K562 (cell line): ENCODE measurements around the gene TPGS1. TPM values are rescaled to one million over a fixed set of nuclear protein-coding genes. Genes with fewer than 3 reads are reported as not detected.
A peak's percentile ranks its signal among the peaks of the same experiment; 100 is the strongest.

Source experiments
- ATAC-seq: fragments of 200-7000 bp; cut with Tn5 transposase; 3 replicates; pipeline ENCODE4 v1.9.1; 2020; ENCODE audit warnings: moderate library complexity
- BruUV-seq: library from RNA; stranded (reverse); fragments of 400-500 nt; replicated peaks from 2 replicates; lab custom pipeline; 2021; lab: Mats Ljungman, UMichigan
- CTCF ChIA-PET: fragments of 300-600 bp; formaldehyde crosslinking; extraction: SDS; loops from one replicate; lab custom pipeline; 2021; ENCODE audit warnings: low intra/inter-chr PET ratio; lab: Yijun Ruan, JAX
- POLR2A ChIA-PET: fragments of 300-600, 350-650 bp; sonication (Branson Sonifier 250); formaldehyde crosslinking; extraction: SDS; loops from one replicate; lab custom pipeline; 2021; ENCODE audit warnings: antibody characterized with exemption, inconsistent platforms; lab: Yijun Ruan, JAX
- DNase-seq, 4 experiments: peaks; one replicate each; pipeline versions ENCODE4 v3.0.0 to v3.0.0-alpha.2; 2011 to 2018; ENCODE audit warnings: low spot score in 3 of 4, mixed read lengths in 3 of 4; ENCODE audit errors: extremely low read depth in 1 of 4
- FAIRE-seq: peaks from 2 replicates; lab custom pipeline; 2011; peaks lifted over from hg19 to GRCh38; lab: Jason Lieb, UNC
- H2AFZ ChIP-seq: 2 replicates; pipeline ENCODE4 v1.6.0; 2011; ENCODE audit warnings: low read depth, low read length, control low read depth, inconsistent platforms
- H3K27ac ChIP-seq: fragments of 200-600 bp; 3 replicates; pipeline ENCODE4 v1.8.0; 2011; ENCODE audit warnings: low read depth, mild to moderate bottlenecking, control low read depth, inconsistent platforms, low read length, moderate library complexity, mixed read lengths; ENCODE audit errors: extremely low read depth
- H3K27me3 ChIP-seq, 2 experiments: fragments of 300-600 bp in 1 of 2; 2 replicates in 1 of 2; 3 replicates in 1 of 2; pipeline versions ENCODE4 v1.6.0 to v1.8.0; 2011; ENCODE audit warnings: inconsistent platforms in 2 of 2, low read length in 2 of 2, mild to moderate bottlenecking in 1 of 2, mixed read lengths in 1 of 2, moderate library complexity in 1 of 2; ENCODE audit not compliant: control insufficient read depth in 2 of 2, insufficient read depth in 2 of 2
- H3K36me3 ChIP-seq: fragments of 300-600 bp; 3 replicates; pipeline ENCODE4 v1.8.0; 2011; ENCODE audit warnings: mild to moderate bottlenecking, low read length, inconsistent platforms; ENCODE audit not compliant: control insufficient read depth, insufficient read depth
- H3K4me1 ChIP-seq, 2 experiments: fragments of 200-600 bp in 1 of 2; replicated peaks in 1 of 2; 2 replicates in 1 of 2; 3 replicates in 1 of 2; pipeline versions ENCODE4 v1.5.1 to v1.8.0; 2011; ENCODE audit warnings: inconsistent platforms in 2 of 2, low read length in 2 of 2, mild to moderate bottlenecking in 1 of 2, mixed read lengths in 1 of 2, moderate library complexity in 1 of 2; ENCODE audit not compliant: control insufficient read depth in 2 of 2, insufficient read depth in 2 of 2
- H3K4me2 ChIP-seq: 2 replicates; pipeline ENCODE4 v1.6.1; 2011; ENCODE audit warnings: low read length, control low read depth, inconsistent platforms, mixed read lengths; ENCODE audit not compliant: insufficient read depth
- H3K4me3 ChIP-seq: fragments of 200-600 bp; sonication (generic), shearing (Covaris generic); 2 replicates; pipeline ENCODE4 v1.5.1; 2016; ENCODE audit warnings: control low read depth, inconsistent platforms
- H3K79me2 ChIP-seq: fragments of 200-600 bp; 3 replicates; pipeline ENCODE4 v1.8.0; 2011; ENCODE audit warnings: low read length, inconsistent platforms; ENCODE audit not compliant: control insufficient read depth, insufficient read depth
- H3K9ac ChIP-seq, 2 experiments: 2 replicates each; pipeline versions ENCODE4 v1.6.0 to v1.6.1; 2011; ENCODE audit warnings: low read depth in 2 of 2, low read length in 2 of 2, control low read depth in 1 of 2, inconsistent platforms in 1 of 2, mild to moderate bottlenecking in 1 of 2, mixed read lengths in 1 of 2; ENCODE audit not compliant: insufficient read depth in 1 of 2
- H3K9me1 ChIP-seq: one replicate; pipeline ENCODE4 v1.6.0; 2011; ENCODE audit warnings: inconsistent platforms, mild to moderate bottlenecking, low read length, moderate library complexity; ENCODE audit not compliant: control insufficient read depth, insufficient read depth
- H3K9me3 ChIP-seq: replicated peaks from 2 replicates; pipeline ENCODE4 v1.5.1; 2011; ENCODE audit warnings: low read depth, low read length, inconsistent platforms; ENCODE audit not compliant: control insufficient read depth, insufficient read depth
- H4K20me1 ChIP-seq: replicated peaks from 2 replicates; pipeline ENCODE4 v1.6.1; 2011; ENCODE audit warnings: low read length, inconsistent platforms, mixed read lengths; ENCODE audit not compliant: control insufficient read depth, insufficient read depth
- ARID3A ChIP-seq: IDR thresholded peaks from 2 replicates; pipeline ENCODE4 v1.6.1; 2012; ENCODE audit warnings: low read depth, low read length, improper control_type of control experiment, borderline replicate concordance
- BCOR ChIP-seq: fragments of 450-650 bp; IDR thresholded peaks from 2 replicates; pipeline ENCODE4 v1.6.1; 2016
- CLOCK ChIP-seq: fragments of 250-450 bp; sonication (Bioruptor Pico); IDR thresholded peaks from 2 replicates; pipeline ENCODE4 v1.4.0; 2020; ENCODE audit warnings: mild to moderate bottlenecking, moderate library complexity, borderline replicate concordance
- FOXJ2 ChIP-seq: fragments of 200-800 bp; sonication (Bioruptor generic); IDR thresholded peaks from 2 replicates; pipeline ENCODE4 v1.6.1; 2016; ENCODE audit warnings: missing genetic modification characterization, missing compliant biosample characterization
- POLR3G ChIP-seq: IDR thresholded peaks from 2 replicates; pipeline ENCODE4 v1.6.1; 2011; ENCODE audit not compliant: insufficient read length, insufficient replicate concordance; ENCODE audit errors: extremely low read depth
- SAFB ChIP-seq: fragments of 200-400 bp; formaldehyde crosslinking; IDR thresholded peaks from 2 replicates; pipeline ENCODE4 v1.6.1; 2017; ENCODE audit warnings: low read depth, low read length, borderline replicate concordance
- SIX5 ChIP-seq, 2 experiments: IDR thresholded peaks; 2 replicates each; pipeline ENCODE4 v1.6.1; 2011; ENCODE audit warnings: low read length in 2 of 2, borderline replicate concordance in 1 of 2, low read depth in 1 of 2, mild to moderate bottlenecking in 1 of 2, moderate library complexity in 1 of 2; ENCODE audit not compliant: insufficient read depth in 1 of 2
- THRB ChIP-seq: fragments of 450-650 bp; formaldehyde crosslinking; conservative IDR thresholded peaks from 2 replicates; pipeline ENCODE4 v1.4.0; 2022; ENCODE audit warnings: mild to moderate bottlenecking, missing genetic modification characterization
- ZNF431 ChIP-seq: sonication (generic); formaldehyde crosslinking; IDR thresholded peaks from 2 replicates; pipeline ENCODE4 v1.8.0; 2022; ENCODE audit warnings: mild to moderate bottlenecking, missing genetic modification reagents
- WGBS: fragments of 100-300 bp; shearing (Covaris generic); methylation state at CpG from one replicate; pipeline ENCODE4 v1.1.6; 2016; ENCODE audit warnings: low coverage, mixed read lengths; ENCODE audit not compliant: insufficient coverage; ENCODE audit errors: missing lambda C conversion rate; 5-methylcytosine and 5-hydroxymethylcytosine counted together
- in situ Hi-C: fragments of 300-500 bp; cut with MboI; formaldehyde crosslinking; loops from 4 replicates; pipeline ENCODE4 v1.15.0; 2018; ENCODE audit warnings: inconsistent platforms, mixed read lengths
- intact Hi-C: fragments of 100-400 bp; cut with micrococcal nuclease; formaldehyde crosslinking; loops from 2 replicates; pipeline ENCODE4 v1.14.2; 2022
- polyA plus RNA-seq, 8 experiments: library from polyadenylated mRNA; depleted of rRNA in 4 of 8; stranded (reverse) in 5 of 8; unstranded in 3 of 8; fragments of >200 nt; fragmentation: Nextera tagmentation in 2 of 8; fragmentation: Illumina TruSeq in 1 of 8; extraction: Ambion mirVana in 2 of 8; extraction: Trizol in 1 of 8; gene quantifications; 2 replicates each; pipeline versions ENCODE4 v1.2.1 to v1.2.3, GENCODE V29; 2011 to 2014; ENCODE audit warnings: inconsistent platforms in 1 of 8, missing spikeins in 1 of 8
- total RNA-seq, 7 experiments: library from RNA; depleted of rRNA in 6 of 7; stranded (reverse); fragments of >200 nt in 6 of 7; fragmentation: Illumina TruSeq in 2 of 7; extraction: Trizol in 2 of 7; gene quantifications; 2 replicates each; pipeline versions ENCODE4 v1.2.1 to v1.2.3, GENCODE V29; 2011 to 2021; ENCODE audit warnings: low replicate concordance in 1 of 7

The TPGS1 gene
- total and polyA plus RNA-seq, 9 of the 15 experiments (the other 6 are each of a cell fraction or from before 2014, with no cell fraction given), result 0.30 to 31.6 (median 1.2) TPM; not detected in 2

GRCh38 chr19:493391-494170, 13.7 kb upstream of the TPGS1 start (continued):
- no peak for TF ChIP-seq ARID3A

GRCh38 chr19:494171-495080, 12.9 kb upstream of the TPGS1 start:
- H3K4me2 ChIP-seq, result no peak overlapping the region
- WGBS, result 39% methylated on average over 14 of the region's 22 CpGs

More at GRCh38 chr19:494171-495080, 12.9 kb upstream of the TPGS1 start:
- no peaks in the 10 kb centered on the region for H3K36me3 ChIP-seq
- H3K4me1 ChIP-seq, result peaks cover 0 to 66% of the 10 kb centered on the region in 2 experiments; a peak in 3 of 5 replicates
- TF ChIP-seq THRB (CRISPR knock-in tag) (no peak), BCOR (peak; percentile 54; the same call in 1 of the 2 replicates), ZNF431 (no peak), POLR3G (no peak), SIX5 (IDR thresholded peaks at IDR 0.05; ENCODE audit: borderline replicate concordance in 1 of 2, insufficient read depth in 1 of 2, low read depth in 1 of 2, low read length in 2 of 2) (no peak), FOXJ2 (tag) (no peak), SAFB (peak; percentile 33; the same call in 1 of the 2 replicates), CLOCK (no peak)
- H3K27me3 ChIP-seq, result no peaks in the 10 kb centered on the region
- no peak for ATAC-seq
- peak overlapping the region in 1 of 2 experiments; percentile 52; a peak in 1 of 4 replicates for H3K9ac ChIP-seq
- no peak overlapping the region for H3K4me3 ChIP-seq
- no peaks in the 10 kb centered on the region for H4K20me1 ChIP-seq
- CTCF ChIA-PET, result no interaction called here
- intact Hi-C loops (no loop called here), in situ Hi-C loops (no loop called here)
- H3K9me3 ChIP-seq, result no peaks in the 10 kb centered on the region
- H2AFZ ChIP-seq, result no peak overlapping the region
- no peak for FAIRE-seq
- H3K9me1 ChIP-seq, result no peaks in the 10 kb centered on the region
- H3K27ac ChIP-seq, result no peak overlapping the region
- DNase-seq, result no peak
- no TSS peak for BruUV-seq
- no peaks in the 10 kb centered on the region; the same call in 2 of the 3 replicates for H3K79me2 ChIP-seq
- POLR2A ChIA-PET, result interaction anchor here (0.8 to 1.8 kb wide), 2 partner anchors 12 to 16 kb away, joined by 3 to 6 read pairs; no protein-coding TSS in a partner anchor
